Activated CD4-positive, CD25-positive, alpha-beta regulatory T cell (primary cell): ENCODE measurements around the gene CHPT1.

Experiments
- DNase-seq, 4 experiments: peaks; one replicate each; lab custom pipeline; 2025; lab: John Stamatoyannopoulos, UW

Gene CHPT1

GRCh38 chr12:101685092-101685491, 12.3 kb upstream of the CHPT1 start:
- no peak for DNase-seq

- no peak for DNase-seq
Measured at GRCh38 chr12:101686176-101686575, 11.3 kb upstream of the CHPT1 start.

DNA sequence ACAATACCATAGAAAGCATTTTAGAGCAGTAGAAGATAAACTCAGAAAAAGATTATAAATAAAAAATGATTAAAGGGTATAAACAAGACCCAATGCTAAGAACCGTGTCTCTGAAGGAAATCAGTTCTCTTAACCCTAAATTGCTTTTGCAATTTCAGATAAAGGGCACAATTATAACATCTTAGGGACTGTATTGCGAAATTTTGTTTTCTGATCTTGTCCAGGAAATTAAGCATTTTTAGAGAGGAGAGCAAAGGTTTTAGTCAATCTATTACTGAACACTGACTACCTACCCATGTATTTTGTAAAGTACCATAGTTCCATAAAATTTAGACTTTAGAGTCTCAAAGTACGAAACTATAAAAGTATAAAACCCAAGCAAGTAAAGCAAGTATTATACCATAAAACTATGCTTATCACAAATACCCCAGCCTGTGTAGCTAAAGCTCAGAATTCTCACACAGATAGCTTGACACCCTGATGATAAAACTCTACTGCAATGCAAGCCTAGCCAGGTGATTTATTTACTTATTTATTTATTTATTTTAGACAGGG, 6.8 kb upstream of the CHPT1 start:
- no peak for DNase-seq

DNA sequence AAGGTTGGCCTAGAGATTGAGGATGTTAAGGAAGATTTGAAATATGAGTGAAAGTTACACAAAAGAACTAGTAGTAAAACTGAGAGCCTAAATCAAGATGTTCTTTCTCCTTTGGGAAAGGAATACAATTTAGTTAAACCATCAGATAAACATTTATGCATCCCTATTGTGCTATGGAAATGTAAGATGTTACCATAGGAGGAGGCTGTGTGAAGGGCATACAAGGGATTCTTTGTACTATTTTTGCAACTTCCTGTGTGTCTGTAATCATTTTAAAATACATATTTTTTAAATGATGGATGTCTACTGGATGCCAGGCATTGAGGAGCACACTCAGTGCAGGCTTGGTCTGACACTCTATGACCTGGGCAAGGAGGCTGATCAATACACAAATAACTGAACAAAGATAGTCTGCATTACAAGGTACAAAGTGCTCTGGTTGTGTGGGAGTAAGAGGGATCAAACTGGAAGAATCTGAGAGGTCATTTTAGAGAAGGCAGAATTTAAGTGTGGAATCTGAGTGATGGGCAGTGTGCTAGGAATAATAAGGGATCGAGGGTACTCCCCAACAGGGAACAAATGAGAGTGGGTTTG, 5.8 kb upstream of the CHPT1 start:
- DNase-seq = no peak

- DNase-seq = no peak
Measured at GRCh38 chr12:101694297-101694848, 3.1 kb upstream of the CHPT1 start.

DNA sequence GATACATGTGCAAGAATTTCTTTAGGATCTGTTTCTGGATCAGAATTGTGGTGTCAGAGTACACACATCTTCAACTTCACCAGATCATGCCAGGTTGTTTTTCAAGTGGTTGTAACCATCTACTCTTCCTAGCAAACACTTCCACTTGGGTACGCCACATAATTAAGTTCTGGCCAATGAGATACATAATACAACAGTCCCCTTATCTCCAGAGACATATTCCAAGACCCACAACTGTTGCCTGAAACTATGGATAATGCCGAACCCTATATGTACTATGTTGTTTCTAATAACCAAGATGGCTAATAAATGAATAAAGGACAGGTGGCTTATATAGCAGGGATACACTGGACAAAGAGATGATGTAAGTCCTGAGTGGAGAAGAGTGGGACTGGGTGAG, 2.5 kb upstream of the CHPT1 start:
- DNase-seq = no peak

DNA sequence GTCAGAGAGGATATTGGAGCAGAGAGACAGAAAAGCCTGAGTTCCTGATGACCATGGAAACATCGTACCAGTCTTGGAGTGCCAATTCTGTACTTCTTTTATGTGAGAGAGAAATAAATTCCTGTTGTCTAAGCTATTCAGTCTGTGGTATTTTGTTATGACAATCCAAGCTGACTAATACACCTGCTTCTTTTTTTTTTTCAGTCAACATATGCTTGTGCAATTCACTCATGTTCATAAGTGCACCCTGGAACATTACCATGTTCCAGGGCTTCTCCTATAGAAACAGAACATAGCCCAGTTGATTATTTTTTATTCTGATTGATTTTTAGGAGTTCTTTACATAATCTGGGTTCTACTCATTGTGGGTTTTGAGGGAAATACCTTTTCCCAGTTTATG, 1.7 kb upstream of the CHPT1 start:
- DNase-seq = no peak

DNA sequence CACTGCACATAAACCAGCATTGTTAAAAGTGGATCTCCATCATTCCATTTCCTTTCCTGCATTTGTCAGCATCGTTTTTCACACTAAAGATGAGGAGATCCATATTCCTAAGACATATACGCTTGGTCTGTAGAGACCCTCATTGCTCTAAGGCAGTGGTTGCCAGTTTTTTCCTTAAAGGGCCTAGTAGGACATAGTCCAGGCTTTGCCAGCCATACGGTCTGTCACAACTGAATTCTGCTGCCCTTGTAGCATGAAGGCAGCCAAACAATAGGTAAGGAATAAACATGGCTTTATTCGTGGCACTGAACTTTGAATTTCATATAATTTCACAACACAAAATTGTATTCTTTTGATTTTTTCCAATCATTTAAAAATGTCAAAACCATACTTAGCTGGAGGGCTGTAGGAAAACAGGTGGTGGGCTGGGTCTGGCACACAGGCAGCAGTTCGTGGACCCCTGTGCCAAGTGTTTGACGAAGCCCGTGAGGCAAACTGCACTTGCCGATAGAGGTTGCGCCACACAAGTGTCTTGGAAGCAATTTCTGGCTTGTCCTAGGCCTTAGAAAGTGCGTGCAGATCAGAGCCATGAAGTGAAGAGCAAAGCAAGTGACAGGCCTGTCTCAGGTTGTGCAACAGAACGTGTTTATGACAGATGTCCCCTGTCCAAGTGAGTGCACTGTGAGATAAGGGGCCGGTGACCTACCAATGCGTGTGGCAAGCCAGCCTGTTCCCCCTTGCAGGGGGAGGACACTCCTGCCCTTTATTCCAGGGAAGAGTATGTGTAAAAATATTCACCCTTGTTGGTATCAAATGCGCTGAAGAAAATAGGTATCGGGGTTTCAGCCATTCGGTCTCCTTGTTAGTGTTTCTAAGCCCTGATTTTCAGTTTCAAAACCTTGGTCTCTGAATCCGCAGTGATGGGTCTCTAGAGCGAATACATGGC, 916 bp upstream of the CHPT1 start:
- DNase-seq = no peak

- peak in 1 of 4 experiments; percentile 15 for DNase-seq
Measured at GRCh38 chr12:101697930-101698799, 725 bp downstream of the CHPT1 start.

DNA sequence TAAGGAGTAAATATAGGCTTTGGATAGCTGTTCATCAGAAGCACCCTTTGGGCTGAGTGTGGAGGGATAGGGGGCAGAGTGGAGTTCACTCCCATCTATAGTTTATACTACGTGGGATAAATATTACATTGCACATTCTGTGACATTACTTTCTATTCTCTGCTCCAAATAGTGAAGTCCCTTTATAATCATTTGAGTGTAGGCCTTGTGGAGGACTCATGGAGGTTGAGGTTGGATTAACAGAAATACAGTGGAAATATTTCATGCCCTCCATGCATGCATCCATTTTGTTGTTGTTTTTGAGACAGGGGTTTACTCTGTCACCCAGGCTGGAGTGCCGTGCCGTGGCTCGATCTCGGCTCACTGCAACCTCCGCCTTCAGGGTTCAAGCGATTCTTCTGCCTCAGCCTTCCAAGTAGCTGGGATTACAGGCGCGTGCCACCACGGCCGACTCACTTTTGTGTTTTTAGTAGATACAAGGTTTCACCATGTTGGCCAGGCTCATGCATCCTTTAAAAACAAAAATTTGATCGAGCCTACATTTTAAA, 1.4 kb downstream of the CHPT1 start:
- no peak for DNase-seq

DNA sequence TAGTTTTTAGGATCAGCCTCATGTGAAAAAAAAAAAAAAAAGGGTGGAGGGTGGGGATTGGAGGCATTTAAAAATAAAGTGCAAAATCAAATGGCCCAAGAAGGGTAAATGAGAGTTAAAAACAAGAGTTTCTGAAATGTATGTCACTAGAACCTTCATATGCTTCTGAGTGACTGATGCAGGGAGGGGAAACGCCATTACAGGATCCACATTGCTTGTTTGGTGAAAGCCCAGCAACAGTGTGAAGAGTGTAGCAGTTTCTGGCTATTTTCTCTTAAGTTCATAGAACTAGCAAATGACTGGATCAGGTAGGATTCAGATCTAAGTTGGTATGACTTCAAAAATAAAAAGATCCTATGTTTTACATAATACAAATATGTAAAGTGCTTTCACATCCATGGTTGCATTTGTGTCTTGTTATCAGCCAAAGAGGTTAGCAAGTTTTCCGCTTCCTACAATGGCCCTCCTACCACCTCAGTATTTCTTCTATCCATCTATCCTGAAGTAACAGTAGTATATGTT, 2.9 kb downstream of the CHPT1 start:
- DNase-seq = no peak

GRCh38 chr12:101703487-101703886, 6.0 kb downstream of the CHPT1 start:
- DNase-seq = no peak

DNA sequence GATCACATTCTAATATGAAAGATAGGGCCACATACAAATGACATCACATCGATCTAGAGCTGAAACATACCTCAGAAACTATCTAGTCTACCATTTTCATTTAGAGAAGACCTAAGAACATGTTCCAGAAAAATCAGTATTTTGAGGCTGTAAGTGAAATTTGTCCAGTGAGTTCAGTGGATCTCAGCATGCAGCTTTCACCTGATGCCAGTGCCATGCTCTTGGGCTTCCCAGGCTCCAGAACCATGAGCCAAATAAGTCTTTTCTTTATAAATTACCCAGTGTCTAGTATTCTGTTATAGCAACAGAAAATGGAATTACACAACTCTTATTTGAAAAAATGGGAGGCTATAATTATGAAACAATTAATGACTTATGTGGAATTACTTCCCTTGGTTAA, 9.0 kb downstream of the CHPT1 start:
- no peak for DNase-seq

DNA sequence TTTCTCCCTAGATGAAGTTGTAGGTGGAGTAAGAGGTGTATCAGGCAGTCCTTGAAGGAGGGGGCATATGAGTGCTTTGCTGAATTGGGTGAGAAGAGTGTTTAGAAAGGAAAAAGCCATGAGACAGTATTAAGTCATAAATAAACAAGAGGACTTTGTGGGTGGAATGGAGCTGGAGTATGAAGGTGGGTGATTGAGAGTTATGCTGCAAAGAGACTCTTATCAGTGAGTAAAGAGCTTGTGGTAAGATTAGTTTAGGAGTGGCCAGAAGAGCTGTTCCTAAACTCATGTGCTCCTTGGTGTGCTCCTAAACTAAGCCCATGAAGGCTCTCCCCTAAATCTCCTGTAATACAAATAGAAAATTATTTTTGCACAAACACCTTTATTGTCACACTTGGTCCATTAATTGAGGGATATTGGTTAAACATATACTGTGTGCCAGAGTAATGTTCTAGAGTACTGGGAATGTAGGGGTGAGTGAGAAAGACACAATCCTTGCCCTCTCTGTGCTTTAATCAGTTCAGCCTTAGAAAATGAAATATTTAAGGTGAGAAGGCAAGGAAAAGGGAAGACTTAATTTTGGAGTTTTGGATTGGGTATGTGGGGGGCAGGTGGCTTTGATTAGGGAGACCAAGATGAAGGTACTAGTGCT, 9.8 kb downstream of the CHPT1 start:
- no peak for DNase-seq

GRCh38 chr12:101710288-101710687, 12.8 kb downstream of the CHPT1 start:
- no peak for DNase-seq

DNA sequence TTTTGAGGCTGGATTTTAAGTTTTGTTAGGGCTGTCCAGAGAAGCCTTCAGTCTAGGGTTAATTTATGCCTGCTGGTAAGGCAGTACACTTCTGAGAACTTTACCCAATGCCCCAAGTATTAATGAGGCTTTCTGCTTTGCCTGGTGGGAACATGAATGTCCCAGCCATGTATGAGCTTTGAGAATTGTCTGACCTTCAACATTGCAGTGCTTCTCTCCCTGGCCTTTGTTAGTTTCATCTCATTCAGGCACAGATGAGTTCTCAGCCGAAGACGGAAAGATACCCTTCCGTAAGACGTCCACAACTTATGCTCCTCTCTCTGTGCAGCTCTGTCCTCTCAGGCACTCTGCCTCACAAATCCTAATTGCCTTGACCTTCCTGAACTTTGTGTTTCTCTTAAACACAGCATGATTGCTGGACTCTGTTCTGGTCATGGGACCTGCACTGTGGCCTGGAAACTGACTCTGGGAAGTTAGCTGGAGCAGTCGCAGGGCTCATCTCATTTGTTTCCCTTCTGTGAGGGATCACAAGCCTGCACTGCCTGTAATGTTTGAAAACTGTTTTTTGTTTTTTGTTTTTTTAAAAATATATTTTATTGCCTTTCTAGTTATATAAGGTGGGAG, 15.7 kb downstream of the CHPT1 start:
- DNase-seq = no peak

GRCh38 chr12:101713930-101714329, 16.5 kb downstream of the CHPT1 start:
- DNase-seq = no peak

- no peak for DNase-seq
Measured at GRCh38 chr12:101714877-101715444, 17.5 kb downstream of the CHPT1 start.

- no peak for DNase-seq
Measured at GRCh38 chr12:101719566-101719965, 22.1 kb downstream of the CHPT1 start.

DNA sequence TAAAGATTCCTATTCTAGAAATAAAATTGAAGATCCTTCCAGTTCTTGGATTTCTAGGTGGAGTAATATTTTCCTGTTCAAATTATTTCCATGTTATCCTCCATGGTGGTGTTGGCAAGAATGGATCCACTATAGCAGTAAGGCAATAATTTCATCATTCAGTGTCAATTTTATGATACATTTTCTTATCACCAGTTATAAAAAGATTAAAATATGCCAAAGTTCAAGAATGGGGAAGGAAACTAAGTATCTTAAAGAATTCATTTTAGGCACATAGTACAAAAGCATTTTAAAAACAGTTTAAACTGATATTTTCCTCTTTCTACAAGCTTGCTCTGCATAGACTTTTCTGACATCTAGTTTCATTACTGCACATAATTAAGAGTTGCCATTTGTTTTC, 22.7 kb downstream of the CHPT1 start:
- no peak for DNase-seq
